GM18519 (cell line): ENCODE results near the gene TYW3.

ENCODE experiments used
- ATAC-seq: cut with Tn5 transposase; IDR thresholded peaks from one replicate; pipeline ENCODE4 v1.9.1; 2021; ENCODE audit warnings: mild to moderate bottlenecking, moderate library complexity; ENCODE audit not compliant: unreplicated experiment, low FRiP score

The TYW3 gene, protein sequence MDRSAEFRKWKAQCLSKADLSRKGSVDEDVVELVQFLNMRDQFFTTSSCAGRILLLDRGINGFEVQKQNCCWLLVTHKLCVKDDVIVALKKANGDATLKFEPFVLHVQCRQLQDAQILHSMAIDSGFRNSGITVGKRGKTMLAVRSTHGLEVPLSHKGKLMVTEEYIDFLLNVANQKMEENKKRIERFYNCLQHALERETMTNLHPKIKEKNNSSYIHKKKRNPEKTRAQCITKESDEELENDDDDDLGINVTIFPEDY

DNA sequence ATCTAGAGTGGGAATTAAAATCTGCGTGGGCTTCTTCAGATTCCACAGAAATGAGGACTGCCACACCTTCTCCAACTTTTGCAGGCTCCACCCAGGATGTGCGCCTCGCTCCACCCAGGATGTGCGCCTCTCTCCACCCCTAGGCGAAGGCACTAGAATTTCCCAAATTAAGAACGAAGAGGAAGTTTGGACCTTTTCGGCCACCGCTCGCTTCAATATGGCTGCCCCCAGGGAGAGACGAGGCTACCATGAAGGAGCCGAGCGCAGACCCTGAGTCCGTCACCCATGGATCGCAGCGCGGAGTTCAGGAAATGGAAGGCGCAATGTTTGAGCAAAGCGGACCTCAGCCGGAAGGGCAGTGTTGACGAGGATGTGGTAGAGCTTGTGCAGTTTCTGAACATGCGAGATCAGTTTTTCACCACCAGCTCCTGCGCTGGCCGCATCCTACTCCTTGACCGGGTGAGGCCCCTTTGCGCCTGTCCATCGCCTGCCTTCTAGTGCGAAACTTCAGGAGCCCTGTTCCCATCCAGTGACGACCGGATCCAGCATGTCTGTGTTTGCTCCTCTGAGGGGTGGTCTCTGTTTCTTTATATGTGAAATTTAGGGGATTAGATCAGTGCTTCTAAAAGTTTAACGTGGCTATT lies at the start of gene TYW3, which contains the start of gene CRYZ:
TYW3 (plus strand) TSS at position 193 of the 644 bp plus-strand sequence; CDS start at position 286, 93 bp downstream.
CRYZ (minus strand) TSS at position 91 of the 644 bp plus-strand sequence. CDS start 8,229 bp downstream, outside the sequence.
- ATAC-seq = peak; percentile 68

DNA sequence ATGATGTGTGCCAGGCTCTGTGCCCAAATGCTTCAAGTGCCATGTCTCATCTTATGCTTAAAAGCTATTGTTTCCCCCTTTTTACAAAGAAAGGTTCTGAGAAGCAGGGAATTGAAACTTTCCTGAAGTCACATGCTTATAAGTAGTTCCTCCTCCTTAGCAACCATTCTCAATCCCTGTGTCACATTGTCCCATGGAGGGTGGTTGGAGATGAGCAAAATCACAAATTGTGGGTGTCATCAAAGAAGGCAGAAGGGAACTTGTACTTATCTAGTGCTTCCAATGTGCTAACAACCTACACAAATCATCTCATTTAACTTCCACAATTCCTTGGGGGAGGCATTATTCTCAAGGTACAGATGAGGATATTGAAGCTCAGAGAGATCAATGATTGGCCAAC lies 49.3 kb upstream of the TYW3 start:
- no peak for ATAC-seq

DNA sequence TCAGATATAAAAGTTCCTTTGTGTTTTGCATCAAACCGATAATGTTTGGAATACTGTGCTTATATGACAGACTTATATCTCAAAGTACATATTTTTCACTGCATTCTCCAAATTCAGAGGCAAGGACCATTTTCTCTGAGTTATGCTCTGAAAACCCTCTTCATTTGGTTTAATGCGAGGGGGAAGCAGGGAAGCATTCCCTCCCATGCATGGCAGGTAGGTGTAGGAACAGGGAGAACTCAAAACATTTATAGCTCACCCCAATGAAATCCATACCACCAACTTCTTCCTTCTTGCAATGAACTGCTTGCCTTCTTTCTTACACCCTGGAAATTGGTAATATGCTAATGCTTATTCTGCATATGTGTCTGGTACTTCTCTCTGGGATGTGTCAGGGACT lies 48.7 kb upstream of the TYW3 start:
- ATAC-seq = no peak

DNA sequence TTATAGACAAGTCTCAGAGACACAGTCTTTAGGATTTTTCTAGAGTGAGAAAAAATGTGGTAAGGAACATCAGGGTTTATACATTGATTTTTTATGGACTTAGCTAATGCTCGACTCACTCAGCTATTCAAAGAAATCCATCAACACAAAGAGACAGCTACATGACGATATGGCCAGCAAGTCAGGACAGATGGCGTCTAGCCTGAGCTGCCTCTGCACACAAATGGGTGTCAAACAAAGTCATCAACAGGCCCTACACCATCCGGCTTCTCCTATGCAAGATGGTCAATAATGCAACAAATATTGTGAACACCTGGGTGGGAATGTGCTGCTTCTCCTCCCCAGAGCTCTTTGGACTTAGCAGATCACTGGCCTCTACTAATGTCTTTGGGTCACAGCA lies 46.0 kb upstream of the TYW3 start:
- ATAC-seq = no peak

GRCh38 chr1:74689621-74690363 lies 43.2 kb upstream of the TYW3 start:
- peak; percentile 75 for ATAC-seq

- ATAC-seq = no peak
These were observed 42.6 kb upstream of the TYW3 start for GRCh38 chr1:74690364-74690696.

- no peak for ATAC-seq
These were observed 42.0 kb upstream of the TYW3 start for GRCh38 chr1:74690909-74691308.

DNA sequence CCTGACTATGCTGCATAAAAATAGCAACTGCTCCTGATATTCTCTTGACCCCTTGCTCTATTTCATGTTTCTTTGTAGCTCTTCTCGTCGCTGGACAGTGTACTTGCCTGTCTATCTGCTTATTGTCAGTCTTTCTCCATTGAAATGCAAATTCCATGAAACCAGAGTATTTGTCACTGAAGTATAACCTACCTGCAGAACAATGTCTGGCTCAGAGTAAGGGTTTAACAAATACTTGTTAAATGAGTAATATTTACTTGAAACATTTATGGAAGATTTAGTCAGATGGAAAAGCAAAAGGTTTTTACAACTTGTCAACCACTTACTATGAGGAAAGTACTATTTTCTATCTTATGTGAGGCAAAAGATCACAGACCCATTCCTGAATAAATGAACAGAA lies 39.5 kb upstream of the TYW3 start:
- ATAC-seq = no peak

DNA sequence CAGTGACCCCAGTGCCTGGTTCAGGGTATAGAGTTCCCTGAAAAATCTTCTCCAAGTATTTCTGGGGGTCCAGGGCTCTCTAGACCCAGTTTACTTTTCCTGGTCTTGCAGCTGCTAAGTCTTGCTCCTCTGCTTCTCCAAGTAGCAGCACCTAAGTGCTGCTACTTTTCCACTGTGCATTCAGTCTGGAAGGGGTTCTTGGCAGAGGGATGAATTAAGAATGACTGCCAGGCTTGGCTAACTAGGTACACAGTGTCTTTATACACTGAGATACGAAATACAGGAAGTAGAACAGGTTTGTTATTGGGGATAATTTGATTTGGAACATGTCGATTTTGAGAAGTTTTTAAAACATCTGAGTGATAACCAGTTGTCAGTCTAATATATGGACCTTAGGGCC lies 35.1 kb upstream of the TYW3 start:
- no peak for ATAC-seq

GRCh38 chr1:74699331-74699730 lies 33.6 kb upstream of the TYW3 start:
- ATAC-seq = no peak

- no peak for ATAC-seq
These were observed 29.4 kb upstream of the TYW3 start for GRCh38 chr1:74703386-74704182.

DNA sequence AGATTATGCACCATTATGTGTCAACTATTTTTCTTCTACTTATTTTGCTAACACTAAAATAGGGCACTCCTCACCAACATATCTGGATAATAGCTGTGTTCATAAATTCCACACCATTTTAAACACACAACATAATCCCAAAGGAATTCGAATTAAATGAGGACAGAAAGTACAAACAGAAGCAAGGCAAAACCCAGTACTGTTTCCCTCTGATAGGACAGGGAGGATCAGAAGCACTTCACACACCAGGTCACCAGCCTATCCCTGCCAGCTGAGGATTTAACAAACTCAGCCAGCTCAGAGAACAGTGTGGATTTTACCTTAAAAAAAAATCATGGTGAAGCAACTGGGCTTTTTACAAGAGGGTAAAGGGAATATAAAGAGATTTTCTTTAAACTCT lies 20.1 kb upstream of the TYW3 start:
- ATAC-seq = no peak

GRCh38 chr1:74713849-74714248 lies 19.1 kb upstream of the TYW3 start:
- no peak for ATAC-seq

DNA sequence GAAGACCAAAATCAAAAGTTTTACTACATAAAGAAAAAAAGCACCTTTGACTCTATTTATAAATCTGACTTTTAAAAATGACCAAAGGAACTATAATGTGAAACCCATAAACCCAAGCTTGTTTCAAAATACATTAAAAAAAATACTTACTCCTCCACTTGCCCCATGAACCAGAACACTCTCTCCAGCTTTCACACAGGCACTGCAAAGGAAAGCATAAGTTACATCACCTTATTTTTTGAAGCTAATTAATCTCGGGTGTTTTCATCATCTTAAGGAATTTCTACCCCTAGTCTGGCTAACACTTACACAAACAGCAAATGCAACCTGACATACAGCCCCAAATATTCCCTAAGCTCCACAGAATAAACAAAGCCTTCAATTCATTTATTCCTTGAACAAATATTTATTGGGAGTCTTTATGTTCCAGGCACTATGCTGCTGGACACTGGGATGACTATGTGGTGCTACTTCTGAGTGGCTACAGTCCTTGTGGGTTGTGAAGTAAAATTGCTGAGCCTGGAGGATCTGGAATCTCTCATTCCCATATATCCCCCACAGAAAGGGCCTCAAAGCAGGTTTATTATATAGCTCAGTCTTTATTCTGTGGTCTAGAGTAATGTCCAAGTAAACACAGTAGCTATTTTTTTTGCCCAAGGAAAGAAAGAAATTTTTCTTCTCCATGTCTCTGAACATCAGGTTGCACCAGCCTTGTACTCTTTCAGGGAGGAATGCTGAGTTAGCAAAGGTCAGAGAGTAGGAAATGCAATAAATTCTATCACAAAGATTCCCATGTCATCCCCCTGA lies 18.3 kb upstream of the TYW3 start:
- ATAC-seq = peak; percentile 54

- ATAC-seq = no peak
These were observed 17.8 kb upstream of the TYW3 start for GRCh38 chr1:74715236-74715502.

DNA sequence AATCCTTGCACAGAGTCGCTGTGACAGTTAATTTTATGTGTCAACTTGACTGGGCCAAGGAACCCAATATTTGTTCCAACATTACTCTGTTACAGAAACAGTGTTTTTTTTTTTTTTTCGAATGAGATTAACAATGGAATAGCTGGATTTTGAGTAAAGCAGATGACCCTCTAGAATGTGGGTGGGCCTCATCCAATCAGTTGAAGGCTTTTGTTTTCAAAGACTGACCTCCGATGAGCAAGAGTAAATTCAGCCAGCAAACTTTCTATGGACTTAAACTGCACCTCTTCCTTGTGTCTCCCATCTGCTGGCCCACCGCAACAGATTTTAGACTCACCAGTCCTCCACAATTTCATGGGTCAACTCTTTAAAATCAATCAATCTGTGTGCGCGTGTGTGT lies 17.1 kb upstream of the TYW3 start:
- ATAC-seq = no peak

GRCh38 chr1:74716822-74717221 lies 16.1 kb upstream of the TYW3 start:
- ATAC-seq = no peak

- no peak for ATAC-seq
These were observed 15.3 kb upstream of the TYW3 start for GRCh38 chr1:74717626-74718025.

GRCh38 chr1:74726063-74726462 lies 6.9 kb upstream of the TYW3 start:
- no peak for ATAC-seq

DNA sequence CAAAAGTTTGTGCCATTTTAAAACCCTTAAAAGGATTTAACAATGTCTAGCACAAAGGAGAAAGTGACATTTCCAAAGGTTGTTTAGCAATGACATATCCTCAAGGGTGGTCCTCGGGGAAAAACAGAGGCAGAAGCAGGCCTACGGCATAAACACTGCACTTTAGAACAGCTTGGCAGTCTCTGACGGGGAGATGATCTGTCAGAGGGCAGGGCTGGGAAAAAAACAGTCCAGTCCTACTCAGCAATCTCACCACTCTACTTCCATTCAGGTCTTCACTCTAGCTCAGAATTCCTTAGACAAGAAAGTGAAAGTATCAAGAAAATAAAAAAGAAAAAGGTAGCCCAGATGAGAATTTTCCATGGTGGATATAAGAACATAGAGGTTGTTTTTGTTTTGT lies 4.2 kb upstream of the TYW3 start:
- ATAC-seq = no peak
